DMS114 treated with DMSO at 0.1 percent for 48 hours (cell line): ENCODE data around the gene ZFYVE9.

ENCODE experiments used
- DNase-seq: peaks from one replicate; lab custom pipeline; 2025; ENCODE audit not compliant: unreplicated experiment; lab: John Stamatoyannopoulos, UW

Gene ZFYVE9

GRCh38 chr1:52238474-52238873, 96.6 kb downstream of the ZFYVE9 start:
- DNase-seq, result no peak

DNA sequence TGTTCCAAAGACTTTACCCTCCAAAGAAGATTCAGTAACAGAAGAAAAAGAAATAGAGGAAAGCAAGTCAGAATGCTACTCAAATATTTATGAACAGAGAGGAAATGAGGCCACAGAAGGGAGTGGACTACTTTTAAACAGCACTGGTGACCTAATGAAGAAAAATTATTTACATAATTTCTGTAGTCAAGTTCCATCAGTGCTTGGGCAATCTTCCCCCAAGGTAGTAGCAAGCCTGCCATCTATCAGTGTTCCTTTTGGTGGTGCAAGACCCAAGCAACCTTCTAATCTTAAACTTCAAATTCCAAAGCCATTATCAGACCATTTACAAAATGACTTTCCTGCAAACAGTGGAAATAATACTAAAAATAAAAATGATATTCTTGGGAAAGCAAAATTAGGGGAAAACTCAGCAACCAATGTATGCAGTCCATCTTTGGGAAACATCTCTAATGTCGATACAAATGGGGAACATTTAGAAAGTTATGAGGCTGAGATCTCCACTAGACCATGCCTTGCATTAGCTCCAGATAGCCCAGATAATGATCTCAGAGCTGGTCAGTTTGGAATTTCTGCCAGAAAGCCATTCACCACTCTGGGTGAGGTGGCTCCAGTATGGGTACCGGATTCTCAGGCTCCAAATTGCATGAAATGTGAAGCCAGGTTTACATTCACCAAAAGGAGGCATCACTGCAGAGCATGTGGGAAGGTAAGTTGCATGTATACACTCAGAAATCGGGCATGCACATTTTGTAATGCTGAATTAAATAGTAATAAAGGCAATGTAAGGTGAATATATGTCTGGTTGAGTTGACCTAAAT, 97.2 kb downstream of the ZFYVE9 start:
- DNase-seq, result no peak

DNA sequence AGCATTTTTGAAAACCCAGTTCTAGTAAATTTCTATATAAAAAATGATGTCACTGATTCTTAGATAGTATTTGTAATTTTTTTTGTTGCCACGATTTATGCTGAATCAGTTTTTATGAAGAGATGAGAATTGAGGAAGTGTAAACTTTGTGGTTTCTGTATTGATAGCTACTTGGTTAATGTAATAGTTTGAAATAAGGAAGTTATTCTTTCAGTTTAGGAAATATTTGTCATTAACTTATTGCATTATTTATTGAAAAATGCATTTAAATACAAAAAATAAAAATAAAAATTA, 97.8 kb downstream of the ZFYVE9 start:
- DNase-seq, result no peak

DNA sequence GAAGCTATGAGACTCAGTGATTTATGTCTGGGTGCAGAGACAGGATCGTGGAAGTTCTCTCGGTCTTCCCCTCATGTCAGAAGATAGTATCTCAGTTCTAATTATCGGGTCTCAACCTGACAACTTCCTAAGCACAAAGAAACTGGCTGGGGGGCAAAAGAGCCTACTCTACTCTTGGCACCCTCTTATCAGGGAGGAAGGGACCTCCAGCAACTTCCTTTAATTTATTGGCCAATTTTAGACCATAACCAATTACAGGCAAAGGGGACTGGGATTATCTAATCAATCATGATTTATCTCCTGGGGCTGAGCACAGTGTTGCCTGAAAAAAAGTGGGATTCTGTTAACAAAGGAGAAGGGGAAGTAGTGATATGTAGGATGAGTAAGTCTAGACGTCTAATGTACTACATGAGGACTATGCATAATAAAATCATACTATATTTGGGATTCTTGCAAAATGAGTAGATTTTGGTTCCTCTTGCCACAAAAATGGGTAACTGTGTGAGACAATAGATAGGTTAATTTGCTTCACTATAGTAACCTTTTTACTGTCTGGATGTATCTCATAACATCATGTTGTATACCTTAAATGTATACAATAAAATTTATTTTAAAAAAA, 98.8 kb downstream of the ZFYVE9 start:
- no peak for DNase-seq

DNA sequence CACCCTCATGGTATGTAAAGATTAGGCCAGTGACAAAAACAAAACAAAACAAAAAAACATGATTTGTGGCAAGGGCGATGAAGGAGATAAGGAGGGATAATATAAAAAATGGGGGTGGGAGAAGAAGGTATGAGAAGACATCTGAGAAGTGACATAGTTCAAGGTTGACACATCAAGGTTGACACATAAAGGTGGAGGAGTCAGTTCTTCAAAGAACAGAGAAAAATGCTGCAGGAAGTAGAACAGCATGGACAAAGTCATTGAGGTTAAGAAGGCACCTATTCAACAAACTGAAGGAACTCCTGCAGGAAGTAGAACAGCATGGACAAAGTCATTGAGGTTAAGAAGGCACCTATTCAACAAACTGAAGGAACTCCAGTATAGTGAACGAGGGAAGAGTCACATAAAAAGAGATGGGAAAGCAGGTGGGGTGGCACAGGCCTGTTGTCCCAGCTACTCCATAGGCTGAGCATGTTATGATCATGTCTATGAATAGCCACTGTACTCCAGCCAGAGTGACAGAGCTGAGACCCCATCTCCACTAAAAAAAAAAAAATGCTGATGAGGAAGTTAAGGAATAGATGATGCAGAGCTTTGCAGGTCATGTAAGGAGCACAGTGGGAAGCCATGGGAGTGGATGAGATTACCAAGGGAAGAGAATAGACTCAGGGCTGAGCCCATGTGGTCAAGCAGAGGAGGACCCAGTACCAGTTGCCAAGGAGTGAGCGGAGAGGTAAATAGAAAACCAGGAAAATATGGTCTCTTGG, 101.5 kb downstream of the ZFYVE9 start:
- no peak for DNase-seq

- DNase-seq, result no peak
Observed at GRCh38 chr1:52249831-52250230, 107.9 kb downstream of the ZFYVE9 start.

- no peak for DNase-seq
Observed at GRCh38 chr1:52253421-52253820, 111.5 kb downstream of the ZFYVE9 start.

DNA sequence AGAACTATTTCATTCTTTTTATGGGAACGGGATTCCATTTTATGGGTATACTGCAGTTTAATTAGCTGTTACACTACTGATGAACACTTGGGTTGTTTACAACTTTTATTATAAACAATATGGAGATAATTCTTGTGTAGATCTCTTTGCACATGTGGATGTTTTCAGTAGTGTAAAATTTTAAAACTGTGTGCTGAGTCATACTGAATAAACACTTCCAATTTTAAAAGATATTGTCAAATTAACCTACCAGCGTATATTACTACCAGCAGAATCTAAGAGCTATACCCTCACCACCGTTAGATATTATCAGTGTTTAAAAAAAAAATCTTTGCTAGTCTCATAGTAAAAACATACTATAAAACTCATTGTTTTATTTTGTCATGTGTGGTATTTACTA, 118.0 kb downstream of the ZFYVE9 start:
- DNase-seq, result no peak

- DNase-seq, result no peak
Observed at GRCh38 chr1:52263153-52263910, 121.4 kb downstream of the ZFYVE9 start.

DNA sequence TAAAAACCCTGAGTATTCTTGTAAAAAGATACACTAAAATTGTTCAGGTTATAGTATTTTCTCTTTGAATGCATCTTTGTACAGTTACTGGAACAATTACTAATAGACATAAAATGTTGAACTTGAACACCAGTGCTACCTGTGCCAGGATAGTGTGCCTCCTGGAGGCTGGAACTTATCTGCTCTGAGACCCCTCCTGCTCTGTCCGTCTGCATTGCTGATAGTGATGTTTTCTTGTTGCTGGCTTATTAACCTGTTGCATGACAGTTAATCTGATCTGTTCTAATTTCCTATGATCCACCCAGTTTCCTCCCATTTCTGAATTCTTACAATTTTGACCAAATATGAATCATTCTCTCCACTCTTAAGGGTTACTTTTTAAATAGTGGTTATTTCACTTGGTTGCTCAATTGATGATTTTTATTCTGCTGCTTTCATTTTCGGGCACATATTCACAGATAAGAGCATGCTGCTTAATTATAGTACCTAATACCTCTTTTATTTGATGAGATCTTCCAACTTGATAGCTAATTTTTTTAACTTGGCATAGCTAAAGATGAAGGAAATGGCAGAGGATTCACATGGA, 122.7 kb downstream of the ZFYVE9 start:
- DNase-seq, result no peak

- no peak for DNase-seq
Observed at GRCh38 chr1:52266507-52266906, 124.6 kb downstream of the ZFYVE9 start.

DNA sequence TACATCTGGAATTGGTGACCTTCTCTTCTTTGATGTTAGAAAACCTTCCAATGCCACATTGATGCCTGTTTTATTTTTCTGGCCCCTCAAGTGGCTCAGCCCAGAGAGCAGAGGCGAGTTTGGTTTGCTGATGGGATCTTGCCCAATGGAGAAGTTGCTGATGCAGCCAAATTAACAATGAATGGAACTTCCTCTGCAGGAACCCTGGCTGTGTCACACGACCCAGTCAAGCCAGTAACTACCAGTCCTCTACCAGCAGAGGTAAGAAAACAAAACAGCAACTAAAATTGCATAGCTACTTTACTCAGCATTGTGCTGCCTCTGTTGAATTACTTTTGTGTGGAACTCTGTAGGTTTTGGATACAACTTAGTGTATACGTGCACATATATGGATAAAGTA, 126.5 kb downstream of the ZFYVE9 start:
- DNase-seq, result no peak

GRCh38 chr1:52281518-52281917, 139.6 kb downstream of the ZFYVE9 start:
- no peak for DNase-seq

GRCh38 chr1:52288286-52288685, 146.4 kb downstream of the ZFYVE9 start:
- no peak for DNase-seq

- no peak for DNase-seq
Observed at GRCh38 chr1:52294580-52294979, 152.7 kb downstream of the ZFYVE9 start.

DNA sequence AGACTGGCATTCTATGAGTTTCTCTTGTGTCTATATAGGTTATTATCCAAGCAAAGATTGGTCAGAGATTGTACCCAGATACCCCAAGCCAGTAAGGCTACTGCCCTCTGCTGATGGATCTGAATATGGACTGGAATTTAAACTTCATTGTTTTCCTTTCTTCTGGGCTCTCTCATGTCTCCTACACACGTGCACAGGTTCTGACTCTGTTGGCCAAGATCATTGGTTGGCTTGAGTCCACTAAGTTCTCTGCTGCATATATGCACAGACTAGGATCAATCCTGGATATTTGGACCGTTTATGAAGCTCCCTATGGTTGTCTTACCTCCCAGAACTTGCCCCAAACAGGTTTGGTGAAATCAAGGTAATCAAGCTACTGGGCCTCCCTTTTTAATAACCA, 154.5 kb downstream of the ZFYVE9 start:
- peak; percentile 69 for DNase-seq

DNA sequence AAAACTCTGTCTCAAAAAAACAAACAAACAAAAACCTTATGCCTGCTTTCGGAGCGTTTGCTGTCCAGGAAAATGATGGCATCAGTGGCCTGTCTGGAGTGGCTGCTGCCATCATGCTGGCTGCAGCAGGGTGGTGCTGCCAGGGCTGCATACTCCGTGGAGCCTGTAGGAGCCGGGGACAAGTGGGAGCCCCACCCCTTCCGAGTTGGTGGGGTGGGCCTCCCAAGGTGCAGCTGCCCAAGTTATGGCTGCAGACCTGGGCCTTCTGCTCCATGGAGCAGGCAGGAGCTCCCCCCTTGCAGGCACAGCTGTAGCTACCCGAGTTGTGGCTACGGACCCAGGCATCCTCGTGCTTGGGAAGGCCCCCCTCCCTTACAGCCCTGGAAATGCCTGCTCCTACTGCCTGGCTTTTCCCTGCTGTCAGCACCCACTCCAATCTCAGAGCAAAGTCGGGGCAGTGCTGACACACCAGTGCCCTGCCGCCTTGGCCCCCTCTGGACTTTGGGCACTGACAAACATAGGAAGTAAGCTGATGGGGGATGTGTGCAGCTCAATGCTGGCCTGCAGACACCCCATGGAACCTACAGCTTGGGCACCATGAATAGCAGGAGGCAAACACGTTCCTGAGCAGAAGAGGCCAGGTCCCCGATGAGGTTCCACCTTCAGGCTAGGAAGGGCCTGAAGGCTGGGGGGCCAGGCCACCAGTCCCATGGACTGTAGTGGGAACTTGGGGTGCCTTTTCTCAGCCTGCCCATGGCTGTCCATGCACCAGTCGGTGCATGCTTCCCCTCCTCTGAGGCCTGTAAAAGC, 163.7 kb downstream of the ZFYVE9 start:
- no peak for DNase-seq

DNA sequence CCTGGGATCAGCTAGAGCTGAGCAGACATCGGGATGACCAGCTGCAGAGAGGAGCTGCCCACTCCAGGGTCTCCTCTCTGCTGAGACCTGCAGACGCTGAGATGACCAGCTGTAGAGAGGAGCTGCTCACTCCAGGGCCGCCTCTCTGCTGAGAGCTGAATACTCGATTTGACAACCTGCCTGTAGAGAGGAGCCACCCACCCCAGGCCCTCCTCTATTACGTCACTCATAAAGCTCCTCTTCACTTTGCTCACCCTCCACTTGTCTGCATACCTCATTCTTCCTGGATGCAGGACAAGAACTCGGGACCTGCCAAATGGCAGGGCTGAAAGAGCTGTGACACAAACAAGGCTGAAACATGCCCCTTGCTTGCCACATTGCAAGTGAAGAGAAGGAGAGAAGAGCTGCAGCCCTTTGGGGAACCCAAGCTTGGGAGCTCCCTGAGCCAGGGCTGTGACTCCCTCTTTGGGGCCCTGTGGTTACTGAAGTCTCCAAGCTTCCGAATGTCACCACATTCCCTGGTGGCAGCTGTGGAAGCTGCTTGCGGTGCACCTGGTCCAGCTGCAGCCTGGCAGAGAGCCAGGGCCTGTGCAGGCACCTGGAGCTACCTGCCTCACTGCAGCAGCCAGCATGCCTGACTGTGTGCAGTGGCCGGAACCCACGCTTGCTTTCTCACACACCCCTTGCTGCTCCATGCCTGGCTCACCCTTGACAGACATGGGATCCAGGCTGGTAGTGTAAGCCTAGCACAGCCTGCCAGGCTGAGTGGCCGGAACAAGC, 164.5 kb downstream of the ZFYVE9 start:
- DNase-seq, result no peak

DNA sequence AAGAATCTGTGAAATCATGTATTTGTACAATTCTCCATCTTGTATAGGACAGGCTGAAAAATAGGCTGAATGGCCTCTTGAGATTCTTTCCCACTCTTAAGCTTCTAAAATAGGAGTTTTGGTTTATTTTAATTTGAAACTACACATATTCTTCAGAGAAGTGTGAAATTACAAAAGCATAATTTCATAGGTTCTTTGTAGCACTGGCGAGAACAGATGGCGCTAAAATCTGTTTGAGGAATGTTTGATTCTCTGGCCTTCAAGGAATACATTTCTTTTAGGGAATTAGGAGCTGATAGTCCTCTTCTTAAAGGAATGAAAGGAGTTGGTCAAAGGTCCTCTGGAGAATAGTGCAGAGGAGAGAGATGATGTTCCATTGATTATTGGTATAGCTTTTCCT, 179.2 kb downstream of the ZFYVE9 start:
- no peak for DNase-seq

GRCh38 chr1:52323731-52324130, 181.8 kb downstream of the ZFYVE9 start:
- no peak for DNase-seq
